Smooth muscle cell (in vitro differentiated cells): ENCODE data around the gene EFL1. TPM values are rescaled to one million over a fixed set of nuclear protein-coding genes. Genes with fewer than 3 reads are reported as not detected.

Experiments
- DNase-seq: peaks from one replicate; lab custom pipeline; 2025; ENCODE audit not compliant: unreplicated experiment; lab: John Stamatoyannopoulos, UW
- H2AFZ ChIP-seq: fragments of 200-600 bp; sonication (generic); 2 replicates; pipeline ENCODE4 v1.6.0; 2016; ENCODE audit warnings: antibody characterized with exemption, low read depth, mild to moderate bottlenecking
- H3F3A ChIP-seq: fragments of 200-600 bp; sonication (generic); 2 replicates; pipeline ENCODE4 v1.6.0; 2017; ENCODE audit warnings: antibody characterized with exemption, low read depth
- H3K27ac ChIP-seq: fragments of 200-600 bp; sonication (generic); 2 replicates; pipeline ENCODE4 v1.5.1; 2016; ENCODE audit warnings: low read depth, mild to moderate bottlenecking
- H3K27me3 ChIP-seq: fragments of 200-600 bp; sonication (generic); 2 replicates; pipeline ENCODE4 v1.6.1; 2016; ENCODE audit warnings: low read depth, mild to moderate bottlenecking
- H3K36me3 ChIP-seq: fragments of 200-600 bp; sonication (generic); 2 replicates; pipeline ENCODE4 v1.5.1; 2016; ENCODE audit warnings: low read depth
- H3K4me1 ChIP-seq: fragments of 200-600 bp; sonication (generic); 2 replicates; pipeline ENCODE4 v1.5.1; 2016; ENCODE audit warnings: low read depth
- H3K4me2 ChIP-seq: fragments of 200-600 bp; sonication (generic); 2 replicates; pipeline ENCODE4 v1.6.0; 2016; ENCODE audit warnings: mild to moderate bottlenecking
- H3K4me3 ChIP-seq: fragments of 200-600 bp; sonication (generic); 2 replicates; pipeline ENCODE4 v1.5.1; 2016; ENCODE audit warnings: mild to moderate bottlenecking
- H3K79me2 ChIP-seq: fragments of 200-600 bp; sonication (generic); 2 replicates; pipeline ENCODE4 v1.6.0; 2016; ENCODE audit warnings: low read depth, mild to moderate bottlenecking
- H3K9ac ChIP-seq: fragments of 200-600 bp; sonication (generic); 2 replicates; pipeline ENCODE4 v1.6.0; 2016; ENCODE audit warnings: low read depth
- H3K9me3 ChIP-seq: fragments of 200-600 bp; sonication (generic); replicated peaks from 2 replicates; pipeline ENCODE4 v1.5.1; 2016; ENCODE audit warnings: low read depth
- H4K20me1 ChIP-seq: fragments of 200-600 bp; sonication (generic); 2 replicates; pipeline ENCODE4 v1.6.0; 2016; ENCODE audit warnings: low read depth
- CTCF ChIP-seq: fragments of 200-600 bp; sonication (generic); IDR thresholded peaks from 2 replicates; pipeline ENCODE4 v1.5.1; 2017; ENCODE audit warnings: borderline replicate concordance, mild to moderate bottlenecking, antibody characterized with exemption; ENCODE audit not compliant: insufficient read depth, poor library complexity, severe bottlenecking
- WGBS: methylation state at CpG from one replicate; pipeline ENCODE4 v1.1.7; 2016; ENCODE audit warnings: low lambda C conversion rate; 5-methylcytosine and 5-hydroxymethylcytosine counted together
- polyA plus RNA-seq: library from polyadenylated mRNA; unstranded; fragments of >200 nt; fragmentation: Nextera tagmentation; extraction: Ambion mirVana; gene quantifications from 2 replicates; pipeline ENCODE4 v1.2.1, GENCODE V29; 2016
- total RNA-seq: library from RNA; depleted of rRNA; stranded (reverse); fragments of >200 nt; gene quantifications from 2 replicates; pipeline ENCODE4 v1.2.3, GENCODE V29; 2014

The EFL1 gene
- total and polyA plus RNA-seq, 2 experiments from 2014 or later, result 4.5 to 12.8 TPM

- H2AFZ ChIP-seq, result no peak overlapping the region
- WGBS, result 97% methylated on average over 44 of the region's 44 CpGs
- H3K4me2 ChIP-seq, result no peak overlapping the region
- no peaks in the 10 kb centered on the region for H3F3A ChIP-seq
- H3K27ac ChIP-seq, result no peak overlapping the region
- no peak overlapping the region for H3K9ac ChIP-seq
- no peaks in the 10 kb centered on the region for H3K27me3 ChIP-seq
- H3K9me3 ChIP-seq, result no peaks in the 10 kb centered on the region
- no peaks in the 10 kb centered on the region for H4K20me1 ChIP-seq
- H3K4me1 ChIP-seq, result no peaks in the 10 kb centered on the region
- H3K79me2 ChIP-seq, result no peaks in the 10 kb centered on the region
- H3K36me3 ChIP-seq, result no peaks in the 10 kb centered on the region
- TF ChIP-seq CTCF, result no peak
- DNase-seq, result no peak
- H3K4me3 ChIP-seq, result no peak overlapping the region
These were observed 36.0 kb upstream of the EFL1 start for GRCh38 chr15:82298520-82298919.

DNA sequence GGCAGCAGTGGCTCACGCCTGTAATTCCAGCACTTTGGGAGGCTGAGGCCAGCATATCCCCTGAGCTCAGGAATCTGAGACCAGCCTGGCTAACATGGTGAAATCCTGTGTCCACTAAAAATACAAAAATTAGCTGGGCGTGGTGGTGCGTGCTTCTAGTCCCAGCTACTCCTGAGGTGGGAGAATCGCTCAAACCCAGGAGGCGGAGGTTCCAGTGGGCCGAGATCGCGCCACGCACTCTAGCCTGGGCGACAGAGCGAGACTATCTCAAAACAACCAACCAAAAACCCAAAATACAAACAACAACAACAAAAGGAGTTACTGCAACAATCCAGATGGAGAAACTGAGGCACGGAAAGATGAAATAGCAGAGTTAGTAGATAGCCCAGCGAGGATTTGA lies 35.5 kb upstream of the EFL1 start:
- DNase-seq, result no peak
- H3K4me1 ChIP-seq, result no peaks in the 10 kb centered on the region
- H4K20me1 ChIP-seq, result no peaks in the 10 kb centered on the region
- WGBS, result 97% methylated on average over 13 of the region's 13 CpGs
- H3K79me2 ChIP-seq, result no peaks in the 10 kb centered on the region
- no peaks in the 10 kb centered on the region for H3F3A ChIP-seq
- no peak overlapping the region for H3K4me3 ChIP-seq
- no peaks in the 10 kb centered on the region for H3K27me3 ChIP-seq
- H3K4me2 ChIP-seq, result no peak overlapping the region
- TF ChIP-seq CTCF, result no peak
- H2AFZ ChIP-seq, result no peak overlapping the region
- no peaks in the 10 kb centered on the region for H3K9me3 ChIP-seq
- no peaks in the 10 kb centered on the region for H3K36me3 ChIP-seq
- H3K9ac ChIP-seq, result no peak overlapping the region
- no peak overlapping the region for H3K27ac ChIP-seq

DNA sequence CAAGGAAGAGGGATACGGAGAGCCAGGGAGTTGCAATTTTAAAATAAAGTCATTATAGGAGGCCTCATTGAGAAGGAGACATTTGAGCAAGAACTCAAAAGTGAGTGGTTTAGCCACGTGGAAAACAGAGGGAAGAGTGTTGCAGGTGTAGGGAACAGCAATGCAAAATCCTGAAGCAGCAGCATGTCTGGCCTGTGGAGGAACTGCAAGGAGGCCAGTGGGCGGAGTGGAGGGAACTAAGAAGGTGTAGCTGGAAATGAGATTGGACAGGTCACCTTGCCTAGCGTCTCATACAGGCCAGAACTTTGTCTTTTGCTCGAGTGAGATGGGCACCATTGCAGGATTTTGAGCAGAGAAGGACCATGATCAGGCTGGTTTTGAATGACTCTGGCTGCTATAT lies 35.0 kb upstream of the EFL1 start:
- H3F3A ChIP-seq, result no peaks in the 10 kb centered on the region
- H3K27ac ChIP-seq, result no peak overlapping the region
- H3K27me3 ChIP-seq, result no peaks in the 10 kb centered on the region
- DNase-seq, result no peak
- no peak overlapping the region for H2AFZ ChIP-seq
- H3K4me2 ChIP-seq, result no peak overlapping the region
- no peak overlapping the region for H3K9ac ChIP-seq
- no peaks in the 10 kb centered on the region for H3K36me3 ChIP-seq
- no peak overlapping the region for H3K4me3 ChIP-seq
- H3K9me3 ChIP-seq, result no peaks in the 10 kb centered on the region
- H3K4me1 ChIP-seq, result no peaks in the 10 kb centered on the region
- TF ChIP-seq CTCF, result no peak
- 90% methylated on average over 5 of the region's 5 CpGs for WGBS
- no peaks in the 10 kb centered on the region for H4K20me1 ChIP-seq
- H3K79me2 ChIP-seq, result no peaks in the 10 kb centered on the region

GRCh38 chr15:82294061-82294690 lies 31.6 kb upstream of the EFL1 start:
- WGBS, result 61% methylated on average over 11 of the region's 11 CpGs
- DNase-seq, result no peak

More at GRCh38 chr15:82294061-82294690, 31.6 kb upstream of the EFL1 start:
- H3K4me2 ChIP-seq, result no peak overlapping the region
- H3K9me3 ChIP-seq, result no peaks in the 10 kb centered on the region
- H3K79me2 ChIP-seq, result no peaks in the 10 kb centered on the region
- no peaks in the 10 kb centered on the region for H3K27me3 ChIP-seq
- H3K9ac ChIP-seq, result no peak overlapping the region
- H4K20me1 ChIP-seq, result no peaks in the 10 kb centered on the region
- H3K4me1 ChIP-seq, result no peaks in the 10 kb centered on the region
- H3K27ac ChIP-seq, result no peak overlapping the region
- no peaks in the 10 kb centered on the region for H3F3A ChIP-seq
- TF ChIP-seq CTCF, result no peak
- H2AFZ ChIP-seq, result no peak overlapping the region
- H3K36me3 ChIP-seq, result no peaks in the 10 kb centered on the region
- H3K4me3 ChIP-seq, result no peak overlapping the region
